CD8-positive, alpha-beta memory T cell (primary cell): ENCODE data around the gene APC2. TPM values are rescaled to one million over a fixed set of nuclear protein-coding genes. Genes with fewer than 3 reads are reported as not detected.
A peak's percentile ranks its signal among the peaks of the same experiment; 100 is the strongest.

Source experiments
- CTCF ChIA-PET: fragments of 350-600 bp; sonication (Branson Sonifier 250); formaldehyde crosslinking; loops from one replicate; lab custom pipeline; 2021; ENCODE audit warnings: antibody characterized with exemption; lab: Charles Lee
- POLR2A ChIA-PET: fragments of 350-600 bp; sonication (Branson Sonifier 250); formaldehyde crosslinking; loops from one replicate; lab custom pipeline; 2021; ENCODE audit warnings: antibody characterized with exemption; lab: Charles Lee
- DNase-seq, 5 donors: peaks; one replicate each; pipeline versions ENCODE4 v3.0.0 to v3.0.0-alpha.2; 2020 to 2022; ENCODE audit warnings: mixed read lengths in 1 of 5
- H3K27ac ChIP-seq: one replicate; pipeline ENCODE4 v1.7.0; 2013; ENCODE audit warnings: low read depth, mild to moderate bottlenecking, low read length, moderate library complexity
- H3K27me3 ChIP-seq: 2 replicates; pipeline ENCODE4 v1.7.0; 2013; ENCODE audit warnings: low read length, mild to moderate bottlenecking; ENCODE audit not compliant: insufficient read depth, poor library complexity, severe bottlenecking
- H3K36me3 ChIP-seq: 2 replicates; pipeline ENCODE4 v1.7.0; 2013; ENCODE audit warnings: mild to moderate bottlenecking, low read length, moderate library complexity; ENCODE audit not compliant: insufficient read depth
- H3K4me1 ChIP-seq: 2 replicates; pipeline ENCODE4 v1.7.0; 2013; ENCODE audit warnings: mild to moderate bottlenecking, low read length, moderate library complexity; ENCODE audit not compliant: insufficient read depth
- H3K4me3 ChIP-seq: 2 replicates; pipeline ENCODE4 v1.7.0; 2013; ENCODE audit warnings: mild to moderate bottlenecking, low read length
- H3K9me3 ChIP-seq: 2 replicates; pipeline ENCODE4 v1.7.0; 2013; ENCODE audit warnings: mild to moderate bottlenecking, low read length
- H3K27ac Mint-ChIP-seq, 8 donors: one replicate each; pipeline ENCODE4 v1.8.0; 2020 to 2021; ENCODE audit warnings: mixed read lengths in 8 of 8, mild to moderate bottlenecking in 6 of 8, inconsistent platforms in 3 of 8, moderate library complexity in 3 of 8
- H3K27me3 Mint-ChIP-seq, 2 donors: one replicate each; pipeline ENCODE4 v1.8.0; 2020 to 2021; ENCODE audit warnings: mixed read lengths in 2 of 2, mild to moderate bottlenecking in 1 of 2, moderate library complexity in 1 of 2
- H3K36me3 Mint-ChIP-seq, 3 donors: one replicate each; pipeline ENCODE4 v1.8.0; 2020 to 2021; ENCODE audit warnings: mixed read lengths in 3 of 3, inconsistent platforms in 1 of 3, mild to moderate bottlenecking in 1 of 3
- H3K4me1 Mint-ChIP-seq, 3 donors: one replicate each; pipeline ENCODE4 v1.8.0; 2020 to 2021; ENCODE audit warnings: mixed read lengths in 3 of 3, inconsistent platforms in 1 of 3, mild to moderate bottlenecking in 1 of 3
- H3K4me3 Mint-ChIP-seq, 7 donors: one replicate each; pipeline ENCODE4 v1.8.0; 2020 to 2021; ENCODE audit warnings: mixed read lengths in 7 of 7, mild to moderate bottlenecking in 6 of 7, moderate library complexity in 4 of 7, inconsistent platforms in 2 of 7
- H3K9me3 Mint-ChIP-seq, 5 donors: one replicate each; pipeline ENCODE4 v1.8.0; 2020 to 2022; ENCODE audit warnings: mixed read lengths in 5 of 5, mild to moderate bottlenecking in 3 of 5, moderate library complexity in 2 of 5, inconsistent platforms in 1 of 5
- polyA plus RNA-seq: library from polyadenylated mRNA; unstranded; fragments of 300-500 nt; fragmentation: Illumina TruSeq; gene quantifications from one replicate; pipeline ENCODE4 v1.2.3, GENCODE V29; 2021
- total RNA-seq, 2 experiments: library from RNA; stranded (reverse); gene quantifications; one replicate each; pipeline ENCODE4 v1.2.3, GENCODE V29; 2021

The APC2 gene
- total and polyA plus RNA-seq, 3 experiments from 2014 or later = 0.09 to 0.11 TPM; not detected in 1

DNA sequence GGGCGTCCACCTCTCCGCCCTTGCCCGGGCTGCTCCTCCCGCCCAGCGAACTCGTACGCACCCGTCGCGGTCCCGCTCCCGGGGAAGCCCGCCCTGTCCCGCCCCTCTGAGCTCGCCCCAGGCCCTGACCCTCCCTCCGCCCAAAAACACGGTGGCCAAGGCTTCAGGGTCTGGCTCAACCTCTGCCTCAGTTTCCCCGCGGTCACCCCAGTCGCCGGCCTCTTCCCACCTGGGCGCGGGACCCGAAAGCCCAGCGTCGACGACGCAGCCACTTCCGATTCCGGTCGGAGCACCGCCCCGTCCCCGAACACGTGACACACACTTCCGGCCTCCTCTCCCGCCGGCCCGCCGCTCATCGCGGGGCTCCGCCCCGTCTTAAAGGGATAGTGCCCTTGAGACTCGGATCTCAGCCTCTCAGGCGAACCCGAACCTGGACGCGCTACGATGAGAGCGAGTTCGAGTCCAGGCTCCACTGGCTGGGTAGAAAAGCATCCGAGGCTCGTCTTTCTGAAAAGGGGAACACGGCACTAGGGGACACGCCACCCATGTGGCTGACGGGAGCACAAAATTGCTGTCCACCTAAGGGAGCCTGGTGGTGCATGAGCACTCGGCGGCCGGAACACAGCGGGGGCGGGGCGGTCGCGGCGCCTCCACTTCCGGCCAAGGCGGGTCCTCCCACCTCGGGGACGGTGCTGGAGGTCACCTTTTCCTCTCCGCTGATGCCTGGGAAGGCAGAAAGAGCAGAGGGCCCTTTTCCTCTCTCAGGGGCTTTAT, 29.2 kb downstream of the APC2 start, which contains the start of gene C19orf25:
TSS of gene C19orf25 (minus strand) at position 282 of the 774 bp plus-strand sequence. CDS start 312 bp downstream, outside the sequence.
- Histone ChIP-seq H3K4me1 (peaks cover 9% of the 10 kb centered on the region), H3K9me3 (no peaks in the 10 kb centered on the region), H3K27ac (peak within 1 kb of the TSS; percentile 63), H3K27me3 (no peaks in the 10 kb centered on the region), H3K4me3 (peak within 1 kb of the TSS; percentile 90), H3K36me3 (no peaks in the 10 kb centered on the region)
- Mint-ChIP-seq H3K9me3 (no peaks in the 10 kb centered on the region), H3K4me3 (peak within 1 kb of the TSS; percentile 94 to 99 (median 98)), H3K36me3 (peaks cover 0 to 19% (median 0%) of the 10 kb centered on the region in 3 donors), H3K27ac (peak within 1 kb of the TSS; percentile 77 to 98 (median 96)), H3K4me1 (peaks cover 12 to 20% (median 12%) of the 10 kb centered on the region in 3 donors), H3K27me3 (peaks cover 0 to 1% of the 10 kb centered on the region in 2 donors)
- ChIA-PET CTCF (no interaction called here), POLR2A (interaction anchor here (0.8 to 1.2 kb wide), 2 partner anchors 9 to 12 kb away, joined by 3 to 4 read pairs; partner anchors contain the start of gene REEP6)
- DNase-seq = peak; percentile 85 to 93 (median 86)

- POLR2A ChIA-PET = interaction anchor here (0.6 kb wide), 1 partner anchor 168 kb away, joined by 3 read pairs; no protein-coding TSS in a partner anchor
- Mint-ChIP-seq H3K4me3 (no peak overlapping the region), H3K27me3 (peaks cover 0 to 1% of the 10 kb centered on the region in 2 donors), H3K36me3 (peaks cover 0 to 10% (median 0%) of the 10 kb centered on the region in 3 donors), H3K9me3 (no peaks in the 10 kb centered on the region), H3K27ac (no peak overlapping the region), H3K4me1 (peaks cover 12 to 20% (median 12%) of the 10 kb centered on the region in 3 donors)
- peaks cover 9% of the 10 kb centered on the region for H3K4me1 ChIP-seq
- H3K36me3 ChIP-seq = no peaks in the 10 kb centered on the region
- H3K4me3 ChIP-seq = no peak overlapping the region
- H3K27me3 ChIP-seq = no peaks in the 10 kb centered on the region
- CTCF ChIA-PET = no interaction called here
- H3K9me3 ChIP-seq = no peaks in the 10 kb centered on the region
- DNase-seq = no peak
- no peak overlapping the region for H3K27ac ChIP-seq
Measured at GRCh38 chr19:1481224-1481892, 31.4 kb downstream of the APC2 start.

- H3K4me3 Mint-ChIP-seq = no peak overlapping the region
- peaks cover 12 to 20% (median 12%) of the 10 kb centered on the region in 3 donors for H3K4me1 Mint-ChIP-seq
- ChIA-PET CTCF (no interaction called here), POLR2A (interaction anchor here (0.6 kb wide), 1 partner anchor 168 kb away, joined by 3 read pairs; no protein-coding TSS in a partner anchor)
- no peaks in the 10 kb centered on the region for H3K27me3 ChIP-seq
- no peaks in the 10 kb centered on the region for H3K9me3 ChIP-seq
- H3K36me3 Mint-ChIP-seq = peaks cover 0 to 9% (median 0%) of the 10 kb centered on the region in 3 donors
- H3K27me3 Mint-ChIP-seq = peaks cover 0 to 1% of the 10 kb centered on the region in 2 donors
- peaks cover 9% of the 10 kb centered on the region for H3K4me1 ChIP-seq
- H3K27ac ChIP-seq = no peak overlapping the region
- H3K4me3 ChIP-seq = no peak overlapping the region
- H3K9me3 Mint-ChIP-seq = no peaks in the 10 kb centered on the region
- H3K27ac Mint-ChIP-seq = no peak overlapping the region
- H3K36me3 ChIP-seq = no peaks in the 10 kb centered on the region
- no peak for DNase-seq
Measured at GRCh38 chr19:1481893-1482360, 32.0 kb downstream of the APC2 start.

- Mint-ChIP-seq H3K36me3 (peaks cover 0 to 4% (median 0%) of the 10 kb centered on the region in 3 donors), H3K4me1 (peaks cover 7 to 14% (median 8%) of the 10 kb centered on the region in 3 donors), H3K9me3 (no peaks in the 10 kb centered on the region), H3K27ac (no peak overlapping the region), H3K27me3 (peaks cover 0 to 1% of the 10 kb centered on the region in 2 donors), H3K4me3 (peak overlapping the region in 1 of 7 donors; percentile 16)
- H3K4me3 ChIP-seq = no peak overlapping the region
- H3K27ac ChIP-seq = no peak overlapping the region
- no peak for DNase-seq
- peaks cover 9% of the 10 kb centered on the region for H3K4me1 ChIP-seq
- CTCF ChIA-PET = no interaction called here
- no peaks in the 10 kb centered on the region for H3K27me3 ChIP-seq
- POLR2A ChIA-PET = no interaction called here
- H3K9me3 ChIP-seq = no peaks in the 10 kb centered on the region
- no peaks in the 10 kb centered on the region for H3K36me3 ChIP-seq
Measured at GRCh38 chr19:1482361-1483130, 32.6 kb downstream of the APC2 start.

- Histone ChIP-seq H3K9me3 (no peaks in the 10 kb centered on the region), H3K4me3 (no peak overlapping the region), H3K36me3 (no peaks in the 10 kb centered on the region), H3K27me3 (no peaks in the 10 kb centered on the region), H3K4me1 (peaks cover 3% of the 10 kb centered on the region), H3K27ac (no peak overlapping the region)
- DNase-seq = no peak
- CTCF ChIA-PET = no interaction called here
- Mint-ChIP-seq H3K9me3 (no peaks in the 10 kb centered on the region), H3K27me3 (peaks cover 0 to 1% of the 10 kb centered on the region in 2 donors), H3K27ac (no peak overlapping the region), H3K4me1 (peaks cover 4 to 9% (median 6%) of the 10 kb centered on the region in 3 donors), H3K36me3 (peaks cover 0 to 4% (median 0%) of the 10 kb centered on the region in 3 donors), H3K4me3 (no peak overlapping the region)
- POLR2A ChIA-PET = no interaction called here
Measured at GRCh38 chr19:1483131-1483978, 33.4 kb downstream of the APC2 start.

- Mint-ChIP-seq H3K4me1 (peaks cover 3 to 7% (median 4%) of the 10 kb centered on the region in 3 donors), H3K4me3 (no peak overlapping the region), H3K27me3 (peaks cover 0 to 1% of the 10 kb centered on the region in 2 donors), H3K36me3 (peaks cover 0 to 2% (median 0%) of the 10 kb centered on the region in 3 donors), H3K27ac (no peak overlapping the region), H3K9me3 (no peaks in the 10 kb centered on the region)
- no peak for DNase-seq
- Histone ChIP-seq H3K36me3 (no peaks in the 10 kb centered on the region), H3K27ac (no peak overlapping the region), H3K27me3 (no peaks in the 10 kb centered on the region), H3K4me1 (no peaks in the 10 kb centered on the region), H3K9me3 (no peaks in the 10 kb centered on the region), H3K4me3 (no peak overlapping the region)
- CTCF ChIA-PET = no interaction called here
- POLR2A ChIA-PET = no interaction called here
Measured at GRCh38 chr19:1483979-1484428, 34.1 kb downstream of the APC2 start.
